ENCODE data around the gene C11orf52. TPM values are rescaled to one million over a fixed set of nuclear protein-coding genes. Genes with fewer than 3 reads are reported as not detected.
"Not testable (repeated sequence)": the region's sequence is repeated elsewhere in the genome, so short reads cannot be mapped to it uniquely, and the experiment has no call there.

C11orf52 gene
- total RNA-seq, 1 experiment from 2014 or later = 14.4 TPM

DNA sequence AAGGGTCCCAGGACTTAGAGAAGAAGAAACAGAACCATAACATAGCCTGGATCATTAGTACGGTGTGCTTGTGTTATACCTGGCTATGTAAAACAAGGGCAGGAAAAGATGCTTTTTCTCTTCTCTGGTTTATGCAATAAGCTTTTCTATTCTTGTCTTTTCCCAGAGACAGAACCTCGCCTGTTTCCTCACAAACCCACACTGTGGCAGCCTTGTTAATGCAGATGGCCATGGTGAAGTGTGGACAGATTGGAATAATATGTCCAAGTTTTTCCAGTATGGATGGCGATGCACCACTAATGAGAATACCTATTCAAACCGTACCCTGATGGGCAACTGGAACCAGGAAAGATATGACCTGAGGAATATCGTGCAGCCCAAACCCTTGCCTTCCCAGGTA, 36.5 kb upstream of the C11orf52 start:
- Mint-ChIP-seq H3K27ac (ENCODE audit: unreplicated experiment) (no peak overlapping the region), H3K4me3 (ENCODE audit: unreplicated experiment) (no peak overlapping the region), H3K27me3 (ENCODE audit: insufficient read depth, unreplicated experiment) (no peaks in the 10 kb centered on the region), H3K36me3 (ENCODE audit: insufficient read depth, unreplicated experiment) (peaks cover 13% of the 10 kb centered on the region), H3K4me1 (ENCODE audit: low read depth, unreplicated experiment) (peaks cover 8% of the 10 kb centered on the region), H3K9me3 (ENCODE audit: unreplicated experiment) (no peaks in the 10 kb centered on the region)
- Histone ChIP-seq H3K4me1 (peaks cover 6% of the 10 kb centered on the region; the same call in 1 of the 2 replicates), H3K4me3 (ENCODE audit: low read depth, low read length) (no peak overlapping the region), H3K9me3 (no peaks in the 10 kb centered on the region), H3K27me3 (replicated peaks; ENCODE audit: control insufficient read depth, insufficient read depth, low read length) (no peaks in the 10 kb centered on the region), H3K36me3 (ENCODE audit: control insufficient read depth, insufficient read depth, low read length) (no peaks in the 10 kb centered on the region)
- DNase-seq = no peak
- intact Hi-C loops (cut with micrococcal nuclease; ENCODE audit: unreplicated experiment) = no loop called here
- TF ChIP-seq, protein P1, sequence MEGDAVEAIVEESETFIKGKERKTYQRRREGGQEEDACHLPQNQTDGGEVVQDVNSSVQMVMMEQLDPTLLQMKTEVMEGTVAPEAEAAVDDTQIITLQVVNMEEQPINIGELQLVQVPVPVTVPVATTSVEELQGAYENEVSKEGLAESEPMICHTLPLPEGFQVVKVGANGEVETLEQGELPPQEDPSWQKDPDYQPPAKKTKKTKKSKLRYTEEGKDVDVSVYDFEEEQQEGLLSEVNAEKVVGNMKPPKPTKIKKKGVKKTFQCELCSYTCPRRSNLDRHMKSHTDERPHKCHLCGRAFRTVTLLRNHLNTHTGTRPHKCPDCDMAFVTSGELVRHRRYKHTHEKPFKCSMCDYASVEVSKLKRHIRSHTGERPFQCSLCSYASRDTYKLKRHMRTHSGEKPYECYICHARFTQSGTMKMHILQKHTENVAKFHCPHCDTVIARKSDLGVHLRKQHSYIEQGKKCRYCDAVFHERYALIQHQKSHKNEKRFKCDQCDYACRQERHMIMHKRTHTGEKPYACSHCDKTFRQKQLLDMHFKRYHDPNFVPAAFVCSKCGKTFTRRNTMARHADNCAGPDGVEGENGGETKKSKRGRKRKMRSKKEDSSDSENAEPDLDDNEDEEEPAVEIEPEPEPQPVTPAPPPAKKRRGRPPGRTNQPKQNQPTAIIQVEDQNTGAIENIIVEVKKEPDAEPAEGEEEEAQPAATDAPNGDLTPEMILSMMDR (IDR thresholded peaks at IDR 0.05; ENCODE audit: insufficient read depth in 1 of 2, low read depth in 1 of 2, low read length in 1 of 2, severe bottlenecking in 1 of 2, unreplicated experiment in 1 of 2) = no peak
- ChIA-PET POLR2A (interaction anchor here (0.6 kb wide), 1 partner anchor 146 kb away, joined by 3 read pairs; no protein-coding TSS in a partner anchor), CTCF (interaction anchor here (1.7 to 2.0 kb wide), 2 partner anchors 36 to 45 kb away, joined by 4 to 6 read pairs; partner anchors contain the start of gene C11orf52)
- no TSS peak for BruUV-seq (replicated peaks)

DNA sequence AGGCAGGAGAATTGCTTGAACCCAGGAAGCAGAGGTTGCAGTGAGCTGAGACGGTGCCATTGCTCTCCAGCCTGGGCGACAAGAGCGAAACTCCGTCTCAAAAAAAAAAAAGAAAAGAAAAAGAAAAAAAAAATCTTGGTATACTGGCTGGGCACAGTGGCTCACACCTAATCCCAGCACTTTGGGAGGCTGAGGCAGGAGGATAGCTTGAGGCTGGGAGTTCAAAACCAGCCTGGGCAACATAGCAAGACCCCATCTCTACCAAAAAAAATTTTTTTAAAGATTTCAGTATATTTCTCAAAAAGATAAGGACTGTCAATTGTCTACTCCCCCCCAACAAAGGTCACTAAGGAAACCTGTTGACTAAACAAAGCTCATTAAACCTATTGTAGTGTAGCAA, 33.7 kb upstream of the C11orf52 start:
- H3K4me3 Mint-ChIP-seq (ENCODE audit: unreplicated experiment); H3K36me3 ChIP-seq (ENCODE audit: control insufficient read depth, insufficient read depth, low read length); DNase-seq; H3K27me3 ChIP-seq (replicated peaks; ENCODE audit: control insufficient read depth, insufficient read depth, low read length); H3K4me1 ChIP-seq; H3K36me3 Mint-ChIP-seq (ENCODE audit: insufficient read depth, unreplicated experiment); H3K4me3 ChIP-seq (ENCODE audit: low read depth, low read length); H3K27me3 Mint-ChIP-seq (ENCODE audit: insufficient read depth, unreplicated experiment); intact Hi-C loops (cut with micrococcal nuclease; ENCODE audit: unreplicated experiment); H3K9me3 Mint-ChIP-seq (ENCODE audit: unreplicated experiment); H3K9me3 ChIP-seq; H3K27ac Mint-ChIP-seq (ENCODE audit: unreplicated experiment); H3K4me1 Mint-ChIP-seq (ENCODE audit: low read depth, unreplicated experiment); CTCF ChIA-PET; BruUV-seq (replicated peaks): not testable (repeated sequence)
- POLR2A ChIA-PET = interaction anchor here (0.6 kb wide), 1 partner anchor 96 kb away, joined by 3 read pairs; no protein-coding TSS in a partner anchor

DNA sequence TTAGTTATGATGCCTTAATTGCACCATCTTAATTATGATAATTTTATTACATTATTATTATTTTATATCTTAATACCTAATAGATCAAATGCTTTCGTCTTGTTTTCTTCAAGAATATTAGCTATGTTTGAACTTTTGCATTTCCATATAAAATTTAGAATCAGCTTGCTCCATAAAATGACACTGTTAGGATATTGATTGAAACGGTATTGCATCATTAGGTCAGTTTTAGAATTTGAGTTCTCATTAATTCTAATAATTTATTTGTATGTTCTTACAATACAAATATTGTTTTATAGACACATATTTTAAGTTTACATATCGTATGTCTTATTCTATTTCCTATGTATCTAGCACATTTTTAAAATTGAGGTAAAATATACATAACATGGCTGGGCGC, 32.7 kb upstream of the C11orf52 start:
- H3K9me3 ChIP-seq = peaks cover 2% of the 10 kb centered on the region; the same call in 1 of the 2 replicates
- no peak overlapping the region for H3K4me3 ChIP-seq (ENCODE audit: low read depth, low read length)
- no peaks in the 10 kb centered on the region for H3K4me1 ChIP-seq
- H3K27me3 Mint-ChIP-seq (ENCODE audit: insufficient read depth, unreplicated experiment) = peaks cover 5% of the 10 kb centered on the region
- no peaks in the 10 kb centered on the region for H3K4me1 Mint-ChIP-seq (ENCODE audit: low read depth, unreplicated experiment)
- no peak overlapping the region for H3K27ac Mint-ChIP-seq (ENCODE audit: unreplicated experiment)
- no peak for DNase-seq
- TF ChIP-seq, protein P1 (IDR thresholded peaks at IDR 0.05; ENCODE audit: insufficient read depth in 1 of 2, low read depth in 1 of 2, low read length in 1 of 2, severe bottlenecking in 1 of 2, unreplicated experiment in 1 of 2) = no peak
- no TSS peak for BruUV-seq (replicated peaks)
- no peak overlapping the region for H3K4me3 Mint-ChIP-seq (ENCODE audit: unreplicated experiment)
- intact Hi-C loops (cut with micrococcal nuclease; ENCODE audit: unreplicated experiment) = no loop called here
- H3K36me3 Mint-ChIP-seq (ENCODE audit: insufficient read depth, unreplicated experiment) = no peaks in the 10 kb centered on the region
- POLR2A ChIA-PET = interaction anchor here (0.5 kb wide), 1 partner anchor 41 kb away, joined by 3 read pairs; no protein-coding TSS in a partner anchor
- CTCF ChIA-PET = interaction anchor here (0.8 kb wide), 1 partner anchor 96 kb away, joined by 3 read pairs; no protein-coding TSS in a partner anchor
- no peaks in the 10 kb centered on the region for H3K36me3 ChIP-seq (ENCODE audit: control insufficient read depth, insufficient read depth, low read length)
- no peaks in the 10 kb centered on the region for H3K9me3 Mint-ChIP-seq (ENCODE audit: unreplicated experiment)
- no peaks in the 10 kb centered on the region for H3K27me3 ChIP-seq (replicated peaks; ENCODE audit: control insufficient read depth, insufficient read depth, low read length)

All from Caco-2 (cell line).